HG02938 (cell line): ENCODE results near the gene CCDC91.
A peak's percentile ranks its signal among the peaks of the same experiment; 100 is the strongest.
"Not testable (repeated sequence)": the region's sequence is repeated elsewhere in the genome, so short reads cannot be mapped to it uniquely, and the experiment has no call there.

Experiments
- ATAC-seq: cut with Tn5 transposase; IDR thresholded peaks from one replicate; pipeline ENCODE4 v1.9.1; 2021; ENCODE audit warnings: mild to moderate bottlenecking, moderate library complexity; ENCODE audit not compliant: unreplicated experiment

CCDC91 gene

GRCh38 chr12:28443337-28443736 is 253.1 kb downstream of the CCDC91 start:
- no peak for ATAC-seq

GRCh38 chr12:28446031-28446430 is 255.8 kb downstream of the CCDC91 start:
- no peak for ATAC-seq

- no peak for ATAC-seq
Observed at GRCh38 chr12:28453686-28454085, 263.4 kb downstream of the CCDC91 start.

GRCh38 chr12:28456934-28457710 is 266.9 kb downstream of the CCDC91 start:
- ATAC-seq = no peak

GRCh38 chr12:28457785-28458184 is 267.5 kb downstream of the CCDC91 start:
- ATAC-seq = no peak

- ATAC-seq = no peak
Observed at GRCh38 chr12:28459481-28459880, 269.2 kb downstream of the CCDC91 start.

GRCh38 chr12:28460420-28461130 is 270.3 kb downstream of the CCDC91 start:
- peak; percentile 83 for ATAC-seq

- ATAC-seq = no peak
Observed at GRCh38 chr12:28463396-28463795, 273.1 kb downstream of the CCDC91 start.

GRCh38 chr12:28471762-28472161 is 281.5 kb downstream of the CCDC91 start:
- ATAC-seq = not testable (repeated sequence)

- not testable (repeated sequence) for ATAC-seq
Observed at GRCh38 chr12:28476206-28476605, 285.9 kb downstream of the CCDC91 start.

GRCh38 chr12:28479097-28479496 is 288.8 kb downstream of the CCDC91 start:
- not testable (repeated sequence) for ATAC-seq

- ATAC-seq = no peak
Observed at GRCh38 chr12:28479683-28480082, 289.4 kb downstream of the CCDC91 start.

GRCh38 chr12:28484156-28484555 is 293.9 kb downstream of the CCDC91 start:
- ATAC-seq = no peak

GRCh38 chr12:28486521-28486920 is 296.3 kb downstream of the CCDC91 start:
- no peak for ATAC-seq

- no peak for ATAC-seq
Observed at GRCh38 chr12:28489246-28489645, 299.0 kb downstream of the CCDC91 start.

- ATAC-seq = peak; percentile 97
Observed at GRCh38 chr12:28497889-28498411, 307.7 kb downstream of the CCDC91 start.

GRCh38 chr12:28498850-28499249 is 308.6 kb downstream of the CCDC91 start:
- no peak for ATAC-seq

- ATAC-seq = no peak
Observed at GRCh38 chr12:28500373-28501024, 310.2 kb downstream of the CCDC91 start.

- no peak for ATAC-seq
Observed at GRCh38 chr12:28506271-28506670, 316.0 kb downstream of the CCDC91 start.

- ATAC-seq = no peak
Observed at GRCh38 chr12:28507033-28507432, 316.8 kb downstream of the CCDC91 start.

- ATAC-seq = no peak
Observed at GRCh38 chr12:28507867-28508266, 317.6 kb downstream of the CCDC91 start.
